ENCODE data around the gene GPC6.

- no peak for TF ChIP-seq CTCF (IDR thresholded peaks at IDR 0.05)
- TF ChIP-seq POLR2A (IDR thresholded peaks at IDR 0.05) = no peak
Observed at GRCh38 chr13:93670866-93671265, 444.3 kb downstream of the GPC6 start.

All from uterus (tissue), 2 donors.